Measurements from ENCODE around the gene CLCN3.

DNA sequence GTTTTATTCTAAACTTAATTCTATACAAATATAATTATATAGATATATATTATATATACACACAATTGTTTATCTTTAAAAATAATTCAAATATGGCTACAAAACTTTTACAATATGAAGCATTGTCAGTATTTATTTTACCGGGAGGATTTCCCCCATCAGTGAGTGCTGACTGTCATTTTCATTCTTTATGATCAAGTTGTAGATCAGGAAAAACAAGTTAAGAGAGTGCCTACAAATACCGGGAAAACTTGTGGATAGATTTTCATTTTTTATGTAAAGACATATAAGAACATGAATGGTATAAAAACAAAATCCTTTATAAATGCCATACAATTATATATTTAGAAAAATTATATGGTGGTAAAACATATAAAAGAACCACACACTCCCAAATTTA, 37.8 kb downstream of the CLCN3 start:
- TF ChIP-seq POLR2AphosphoS5 (IDR thresholded peaks at IDR 0.05; ENCODE audit: low read depth, low read length) (no peak), POLR2A (IDR thresholded peaks at IDR 0.05; ENCODE audit: low read depth, low read length) (no peak), TAF1 (IDR thresholded peaks at IDR 0.05; ENCODE audit: borderline replicate concordance, low read depth, low read length) (no peak)

All from GM12892 (cell line).